Fibroblast of skin of left quadriceps (primary cell): ENCODE data around the gene TBC1D12.
"Not testable (repeated sequence)": the region's sequence is repeated elsewhere in the genome, so short reads cannot be mapped to it uniquely, and the experiment has no call there.

ENCODE experiments used
- DNase-seq, 2 experiments: peaks; one replicate each; pipeline ENCODE4 v3.0.0-alpha.2; 2013; ENCODE audit warnings: low read depth in 2 of 2

Gene TBC1D12

DNA sequence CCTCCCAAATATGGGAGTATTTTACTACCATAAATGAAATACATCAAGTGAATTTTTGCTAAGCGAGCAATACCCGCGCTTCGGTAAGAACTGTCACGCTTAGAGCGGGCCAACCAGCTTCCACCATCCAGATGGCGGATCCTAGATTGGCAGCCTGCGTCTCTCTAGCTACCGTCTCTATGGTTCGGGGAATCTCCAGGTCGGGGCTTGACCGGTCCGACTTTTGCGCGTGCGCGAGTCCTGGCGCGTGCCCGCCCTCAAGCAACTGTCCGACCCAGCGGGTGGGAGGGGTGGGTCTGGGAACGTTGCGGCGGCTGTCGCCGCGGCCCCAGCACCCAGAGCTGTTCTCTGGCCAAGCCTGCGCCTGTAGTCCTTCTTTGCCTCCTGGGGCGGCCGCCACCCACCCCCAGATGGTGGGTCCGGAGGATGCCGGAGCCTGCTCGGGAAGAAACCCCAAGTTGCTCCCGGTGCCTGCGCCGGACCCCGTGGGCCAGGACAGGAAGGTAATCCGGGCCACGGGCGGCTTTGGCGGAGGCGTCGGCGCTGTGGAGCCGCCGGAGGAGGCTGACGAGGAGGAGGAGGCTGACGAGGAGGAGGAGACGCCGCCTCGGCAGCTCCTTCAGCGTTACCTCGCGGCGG, at the start of gene TBC1D12:
Gene TBC1D12 (plus strand): TSS at position 338 of the 639 bp plus-strand sequence. CDS start 73 bp downstream, at position 411.
- DNase-seq = peak; percentile 86

DNA sequence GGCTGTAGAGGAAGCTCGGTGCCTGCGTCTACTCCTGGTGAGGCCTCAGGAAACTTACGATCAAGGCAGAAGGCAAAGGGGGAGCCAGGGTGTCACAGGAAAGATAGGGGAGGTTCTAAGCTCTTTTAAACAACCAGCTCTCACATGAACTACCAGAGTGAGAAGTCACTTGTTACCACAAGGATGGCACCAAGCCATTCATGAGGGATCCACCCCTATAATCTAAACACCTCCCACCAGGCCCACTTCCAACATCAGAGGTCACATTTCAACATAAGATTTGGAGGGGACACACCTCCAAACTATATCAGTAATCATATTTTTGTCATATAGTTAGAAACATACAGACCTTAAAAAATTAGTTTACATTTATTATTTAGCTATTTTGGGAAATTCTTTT, 49.0 kb upstream of the TBC1D12 start:
- DNase-seq = no peak

DNA sequence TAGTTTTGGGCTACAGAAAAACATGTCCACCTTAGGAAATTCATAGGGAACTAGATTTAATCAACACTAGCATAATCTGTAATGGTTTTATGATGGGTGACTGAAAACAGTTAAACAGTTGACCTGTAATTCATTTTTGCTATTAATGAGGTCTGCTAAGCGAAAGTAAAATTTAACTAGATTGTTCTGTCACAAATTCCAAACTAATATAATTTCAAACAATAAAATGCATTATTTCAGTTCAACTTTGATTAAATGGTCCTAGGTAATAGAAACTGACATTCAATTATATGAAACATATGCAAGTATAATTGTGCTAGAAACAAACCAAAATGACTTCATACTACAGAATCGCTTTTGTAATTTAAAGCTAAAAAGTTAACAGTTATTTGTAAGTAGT, 46.5 kb upstream of the TBC1D12 start:
- DNase-seq = no peak

DNA sequence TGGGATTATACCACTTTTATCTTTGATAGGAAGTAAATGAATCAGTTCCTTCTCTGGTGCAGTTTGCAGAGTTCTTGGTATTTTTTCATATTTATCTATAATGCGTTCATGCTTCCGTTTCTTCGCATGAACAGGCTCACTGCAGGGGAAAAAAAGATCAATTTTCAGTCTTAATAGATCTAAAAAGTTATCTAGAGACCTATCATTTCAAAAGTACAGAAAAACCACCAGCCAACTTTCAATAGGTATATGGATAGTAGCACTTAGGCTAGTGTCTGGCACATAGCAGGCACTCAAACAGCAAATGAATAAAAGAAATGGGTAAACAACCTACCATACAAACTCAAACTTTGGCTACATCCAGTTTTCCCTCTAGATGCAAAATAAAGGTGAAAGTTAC, 45.1 kb upstream of the TBC1D12 start:
- no peak for DNase-seq

DNA sequence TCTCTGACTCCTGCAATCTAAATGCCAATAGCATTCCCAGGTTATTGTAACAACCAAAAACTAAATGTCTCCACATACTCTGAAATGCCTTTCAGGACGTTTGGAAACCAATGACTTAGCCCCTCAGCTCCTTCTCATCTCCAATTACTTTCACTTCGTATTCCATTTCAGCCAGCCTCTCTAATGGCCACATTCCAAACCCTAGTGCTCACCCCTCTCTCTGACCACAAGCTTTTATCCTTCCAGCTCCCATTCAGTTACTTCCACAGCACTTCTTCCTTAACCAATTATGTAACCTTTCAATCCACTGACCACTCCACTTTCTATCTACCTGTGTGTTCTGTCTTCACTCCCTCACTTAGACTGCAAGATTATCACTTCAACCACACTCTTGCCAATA, 43.9 kb upstream of the TBC1D12 start:
- DNase-seq = peak; percentile 82 to 84

DNA sequence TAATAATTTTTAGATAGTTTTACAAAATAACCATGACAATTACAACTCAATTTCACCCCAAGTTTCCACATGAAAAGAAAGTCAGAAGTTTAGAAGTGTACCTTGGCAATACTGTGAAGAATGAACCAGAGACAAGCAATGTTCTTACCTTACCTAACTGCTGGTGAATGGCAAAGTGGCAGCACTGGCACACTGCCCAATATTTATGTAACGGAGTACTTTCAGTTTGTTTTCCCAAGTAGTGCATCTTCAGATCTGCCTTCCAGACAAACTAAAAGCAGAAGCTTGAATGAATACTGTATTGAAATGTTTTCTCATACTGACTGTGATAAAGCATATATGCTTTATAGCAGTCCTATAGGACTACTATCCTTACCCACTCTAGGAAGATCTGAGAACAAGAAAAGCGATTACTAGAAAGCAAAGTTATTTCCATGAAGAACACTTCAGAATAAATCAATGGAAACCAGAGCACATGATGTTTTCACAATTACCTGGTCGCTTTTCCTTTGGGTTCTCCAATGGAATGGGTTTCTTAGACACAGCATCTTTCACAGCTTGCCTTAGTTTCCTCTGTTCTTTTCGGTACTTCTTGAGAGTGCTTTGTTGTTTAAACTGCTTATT, 41.1 kb upstream of the TBC1D12 start:
- DNase-seq = no peak

DNA sequence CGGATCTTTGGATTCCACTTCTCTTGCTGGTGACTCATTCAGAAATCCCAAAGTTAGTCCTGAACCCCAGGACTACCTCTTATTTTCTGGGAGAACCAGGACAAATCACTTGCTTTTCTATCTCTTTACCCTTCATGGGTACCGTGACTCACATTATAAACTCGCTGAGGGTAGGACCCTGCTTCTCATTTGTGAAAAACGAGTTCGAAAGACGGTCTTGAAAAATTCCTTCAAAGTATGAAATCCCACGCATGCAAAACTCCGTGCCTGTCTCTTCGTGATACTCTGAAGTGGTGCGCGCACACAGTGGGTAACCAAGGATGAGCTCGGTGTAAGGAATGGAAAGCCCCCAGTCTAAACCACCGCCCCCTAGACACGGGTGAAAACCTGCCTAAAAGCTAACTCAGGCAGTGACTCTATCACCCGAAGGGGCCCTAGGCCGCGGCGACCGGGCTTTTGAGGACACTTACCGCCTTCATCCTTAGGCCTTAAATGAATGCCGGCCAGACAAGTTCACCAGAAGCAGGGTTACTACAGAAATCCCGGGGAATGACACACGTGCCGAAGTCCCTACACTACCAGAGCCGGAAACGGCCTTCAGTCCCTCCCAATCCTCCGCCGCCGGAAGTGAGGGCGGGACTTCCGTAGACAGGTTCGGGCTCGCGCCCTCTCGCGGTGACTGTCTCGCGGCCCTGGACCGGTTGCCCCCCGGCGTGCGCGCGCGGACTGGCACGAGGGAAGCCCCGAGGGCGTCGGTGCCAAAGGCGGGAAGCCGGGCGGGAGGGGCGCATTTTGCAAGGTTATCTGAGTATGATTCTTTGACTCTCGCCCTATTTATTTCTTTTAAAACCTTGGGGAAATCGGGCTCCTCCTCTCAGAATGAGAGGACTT, 39.7 kb upstream of the TBC1D12 start, which contains the start of gene NOC3L:
Gene NOC3L (minus strand): TSS at position 580 of the 891 bp plus-strand sequence. CDS start 101 bp downstream, at position 479.
- peak; percentile 84 for DNase-seq

DNA sequence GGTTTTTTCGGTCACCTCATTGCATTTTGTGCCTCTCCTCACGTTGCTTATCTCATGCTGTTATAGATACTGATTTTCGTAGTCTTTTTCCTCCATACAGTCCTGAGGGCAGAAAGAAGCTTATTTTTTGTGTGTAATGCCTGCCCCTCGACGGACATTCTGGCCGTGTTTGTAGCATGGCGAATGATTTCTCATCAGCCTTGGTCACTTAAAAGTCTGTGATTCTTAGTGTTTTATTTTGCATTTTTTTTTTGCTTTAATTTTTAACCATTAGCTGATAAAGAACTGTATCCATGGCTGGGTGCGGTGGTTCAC, 39.1 kb upstream of the TBC1D12 start:
- no peak for DNase-seq

DNA sequence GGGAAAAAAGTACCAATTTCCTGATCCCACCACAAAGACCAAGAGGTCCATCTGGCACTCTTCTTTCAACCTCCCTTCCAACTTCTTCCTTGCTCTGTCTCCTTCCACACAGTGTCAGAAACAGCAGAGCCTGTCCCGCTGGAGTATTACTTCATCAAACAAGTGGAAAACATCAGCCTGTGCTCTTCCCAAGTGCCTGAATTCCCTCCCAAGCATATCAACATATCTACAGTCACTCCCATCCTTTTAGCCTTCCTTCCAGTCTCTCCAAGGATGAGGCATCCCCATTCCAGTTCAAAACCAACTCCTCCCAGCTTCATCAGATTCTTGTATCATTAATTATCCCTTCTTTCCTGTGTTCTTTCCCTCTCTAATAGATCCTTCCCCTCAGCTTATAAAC, 37.9 kb upstream of the TBC1D12 start:
- no peak for DNase-seq

DNA sequence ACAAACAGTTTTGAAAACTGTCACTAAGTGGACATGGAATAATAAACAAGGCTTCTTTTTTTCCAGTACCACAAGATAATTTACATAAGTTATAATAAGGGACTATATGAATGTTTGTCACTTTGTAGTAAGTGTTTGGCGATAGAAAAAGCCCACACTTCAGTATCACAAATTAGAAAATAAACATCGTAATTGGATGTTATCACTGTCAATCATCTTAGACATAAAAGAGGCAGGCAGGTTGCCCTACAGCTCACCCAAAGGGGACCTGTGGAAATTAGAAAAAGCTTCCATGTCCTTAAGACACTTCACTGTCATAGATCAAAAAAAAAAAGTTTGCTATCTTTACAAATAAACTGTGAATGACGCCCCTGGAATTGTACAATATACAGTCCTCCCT, 36.0 kb upstream of the TBC1D12 start:
- no peak for DNase-seq

DNA sequence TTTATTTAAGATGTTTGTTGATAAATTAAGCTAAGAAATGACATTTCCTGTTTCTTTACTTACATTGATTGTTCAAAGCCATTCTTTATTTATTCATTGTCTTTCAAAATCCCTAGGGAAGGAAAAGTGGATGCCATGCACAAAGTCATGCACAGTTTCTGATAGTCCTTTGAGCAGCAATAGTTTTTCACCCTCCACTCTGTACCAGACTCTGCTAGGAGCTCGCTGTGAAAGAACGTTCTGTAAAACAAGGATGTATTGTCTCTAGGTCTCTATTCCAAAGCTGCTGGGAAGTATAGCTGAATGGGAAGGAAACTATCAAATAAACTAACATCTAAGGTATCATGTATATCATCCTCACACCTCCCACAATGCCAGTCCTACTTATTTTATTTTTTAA, 31.8 kb upstream of the TBC1D12 start:
- DNase-seq = no peak

DNA sequence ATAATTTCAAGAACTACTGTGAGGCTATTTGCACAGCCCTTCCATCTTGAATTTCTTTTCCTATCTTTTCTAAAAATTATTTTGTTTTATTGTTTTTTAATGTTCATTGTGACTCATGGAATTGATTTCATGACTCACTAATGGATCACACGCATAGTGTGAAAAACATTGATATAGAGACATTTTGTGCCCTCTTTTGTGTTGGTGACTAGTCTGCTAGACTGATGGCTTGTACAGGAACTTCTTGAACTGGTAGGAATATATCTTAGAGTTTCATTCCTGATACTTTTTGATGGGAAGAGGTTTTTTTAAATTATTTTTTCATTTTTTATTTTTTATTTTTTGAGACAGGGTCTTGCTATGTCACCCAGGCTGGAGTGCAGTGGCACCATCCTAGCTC, 27.0 kb upstream of the TBC1D12 start:
- no peak for DNase-seq

DNA sequence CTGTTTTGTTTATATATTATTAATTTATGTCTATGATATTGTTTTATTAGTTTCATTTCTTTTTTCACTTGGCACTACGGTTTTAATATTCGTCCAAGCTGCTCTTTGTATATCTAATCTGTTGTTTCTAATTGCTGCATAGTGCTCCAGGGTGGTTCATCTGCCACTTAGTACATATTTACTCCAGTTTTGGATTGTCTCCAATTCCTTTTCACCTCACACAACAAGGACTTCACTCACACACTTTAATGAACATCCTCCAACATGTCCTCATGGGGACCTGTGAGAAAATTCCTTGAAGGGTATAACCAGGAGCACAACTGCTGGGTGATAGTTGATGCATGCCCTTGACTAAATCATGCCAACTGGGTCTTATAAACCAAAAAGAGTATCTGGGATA, 25.5 kb upstream of the TBC1D12 start:
- no peak for DNase-seq

DNA sequence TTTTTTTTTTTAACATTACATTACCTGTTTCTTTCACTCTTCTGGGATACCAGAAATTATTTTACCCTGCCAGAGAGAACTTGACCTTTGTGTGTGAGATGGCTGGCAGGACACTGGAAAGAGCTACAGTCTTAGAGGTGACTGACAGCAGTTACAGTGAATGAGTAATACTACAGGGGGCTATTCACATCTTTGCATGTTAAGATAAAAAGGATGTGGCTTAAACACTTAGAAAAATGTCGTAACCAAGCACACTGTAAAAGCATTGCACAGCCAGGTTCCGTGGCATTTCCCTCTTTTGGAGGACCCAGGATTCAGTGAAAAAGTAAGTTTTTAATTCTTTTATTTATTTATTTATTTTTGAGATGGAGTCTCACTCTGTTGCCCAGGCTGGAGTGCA, 18.8 kb upstream of the TBC1D12 start:
- no peak for DNase-seq

DNA sequence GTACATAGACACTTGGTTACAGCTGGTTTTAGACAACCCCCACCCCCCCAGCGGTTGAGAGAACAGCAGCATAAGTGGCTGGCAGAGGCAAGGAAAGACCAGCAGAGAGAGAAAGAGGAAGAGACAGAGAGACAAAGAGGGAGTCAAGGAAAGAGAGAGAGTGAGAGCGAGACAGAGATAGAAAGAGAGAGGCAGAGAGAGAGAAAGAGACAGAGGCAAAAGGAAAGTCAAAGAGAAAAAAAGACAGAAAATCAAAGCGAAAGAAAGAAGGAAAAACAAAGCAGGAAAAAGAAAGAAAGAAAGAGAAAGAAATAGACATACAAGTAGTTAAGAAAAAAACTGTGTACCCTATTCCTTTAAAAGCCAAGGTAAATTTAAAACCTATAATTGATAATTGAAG, 16.6 kb upstream of the TBC1D12 start:
- DNase-seq = not testable (repeated sequence)

DNA sequence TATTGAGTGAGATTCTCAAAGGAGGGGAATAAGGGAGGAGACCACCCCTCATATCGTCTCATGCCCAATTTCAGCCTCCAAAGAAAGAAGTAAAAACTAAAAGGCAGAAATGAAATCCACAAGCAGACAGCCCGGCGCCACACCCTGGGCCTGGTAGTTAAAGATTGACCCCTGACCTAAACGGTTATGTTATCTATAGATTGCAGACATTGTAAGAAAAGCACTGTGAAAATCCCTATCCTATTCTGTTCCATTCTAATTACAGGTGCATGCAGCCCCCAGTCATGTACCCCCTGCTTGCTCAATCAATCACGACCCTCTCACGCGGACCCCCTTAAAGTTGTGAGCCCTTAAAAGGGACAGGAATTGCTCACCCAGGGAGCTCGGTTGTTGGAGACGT, 10.2 kb upstream of the TBC1D12 start:
- not testable (repeated sequence) for DNase-seq

DNA sequence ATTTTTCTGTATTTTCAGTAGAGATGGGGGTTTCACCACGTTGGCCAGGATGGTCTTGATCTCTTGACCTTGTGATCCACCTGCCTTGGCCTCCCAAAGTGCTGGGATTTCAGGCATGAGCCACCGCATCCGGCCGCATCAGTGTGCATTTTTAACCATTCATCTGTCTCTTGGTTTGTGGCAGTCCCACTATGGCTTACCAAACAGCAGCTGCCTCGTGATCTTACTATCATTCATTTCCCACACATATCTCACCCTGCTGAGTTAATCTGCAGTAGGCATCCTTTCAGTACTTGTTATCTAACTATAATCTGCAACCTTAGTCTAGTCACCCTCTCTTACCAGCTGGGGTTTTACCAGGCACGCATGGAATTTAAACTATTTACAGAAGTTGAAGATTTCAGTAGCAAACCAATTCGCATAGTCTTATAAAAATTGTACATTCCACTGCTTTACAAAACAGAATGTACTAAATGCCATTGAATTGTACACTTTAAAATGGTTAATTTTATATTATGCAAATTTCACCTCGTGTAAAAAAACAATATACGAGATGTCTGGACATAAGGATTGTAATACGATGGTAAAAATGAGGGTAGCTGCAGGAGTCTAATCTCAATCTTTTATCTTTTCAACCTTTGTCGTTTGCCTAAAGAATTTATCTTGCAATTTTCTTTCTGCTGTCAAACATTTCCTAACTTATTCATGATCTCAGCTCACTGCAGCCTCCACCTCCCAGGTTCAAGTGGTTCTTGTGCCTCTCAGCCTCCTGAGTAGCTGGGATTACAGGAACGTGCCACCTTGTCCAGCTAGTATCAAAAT, 4.6 kb upstream of the TBC1D12 start:
- no peak for DNase-seq

DNA sequence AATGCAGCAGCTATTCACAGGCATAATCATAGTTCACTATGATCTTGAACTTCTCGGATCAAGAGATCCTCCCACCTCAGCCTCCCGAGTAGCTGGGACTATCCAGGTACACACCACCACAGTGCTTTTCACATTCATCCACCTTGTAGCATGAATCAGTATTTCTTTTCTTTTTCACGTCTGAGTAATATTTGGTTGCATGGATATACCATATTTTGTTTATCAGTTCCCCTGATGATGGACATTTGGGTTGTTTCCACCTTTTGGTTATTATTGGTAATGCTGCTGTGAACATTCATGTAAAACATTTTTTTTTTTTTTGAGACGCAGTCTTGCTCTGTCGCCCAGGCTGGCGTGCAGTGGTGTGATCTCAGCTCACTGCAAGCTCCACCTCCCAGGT, 3.6 kb upstream of the TBC1D12 start:
- no peak for DNase-seq

DNA sequence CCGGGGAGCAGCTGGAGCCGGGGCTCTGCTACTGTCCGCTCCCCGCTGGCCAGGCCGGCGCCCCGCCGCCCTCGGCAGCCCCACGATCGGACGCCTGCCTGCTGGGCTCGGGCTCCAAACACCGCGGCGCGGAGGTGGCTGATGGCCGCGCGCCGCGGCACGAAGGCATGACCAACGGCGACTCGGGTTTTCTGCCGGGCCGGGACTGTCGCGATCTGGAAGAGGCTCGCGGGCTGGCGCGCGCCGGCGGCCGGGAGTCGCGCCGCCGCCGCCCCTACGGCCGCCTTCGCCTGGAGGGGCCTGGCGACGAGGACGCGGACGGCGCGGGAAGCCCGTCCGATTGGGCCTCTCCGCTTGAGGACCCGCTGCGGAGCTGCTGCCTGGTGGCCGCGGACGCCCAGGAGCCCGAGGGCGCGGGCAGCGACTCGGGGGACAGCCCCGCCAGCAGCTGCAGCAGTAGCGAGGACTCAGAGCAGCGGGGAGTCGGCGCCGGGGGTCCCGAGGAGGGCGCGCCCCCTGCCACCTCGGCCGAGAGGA, 570 bp downstream of the TBC1D12 start:
- DNase-seq = no peak

DNA sequence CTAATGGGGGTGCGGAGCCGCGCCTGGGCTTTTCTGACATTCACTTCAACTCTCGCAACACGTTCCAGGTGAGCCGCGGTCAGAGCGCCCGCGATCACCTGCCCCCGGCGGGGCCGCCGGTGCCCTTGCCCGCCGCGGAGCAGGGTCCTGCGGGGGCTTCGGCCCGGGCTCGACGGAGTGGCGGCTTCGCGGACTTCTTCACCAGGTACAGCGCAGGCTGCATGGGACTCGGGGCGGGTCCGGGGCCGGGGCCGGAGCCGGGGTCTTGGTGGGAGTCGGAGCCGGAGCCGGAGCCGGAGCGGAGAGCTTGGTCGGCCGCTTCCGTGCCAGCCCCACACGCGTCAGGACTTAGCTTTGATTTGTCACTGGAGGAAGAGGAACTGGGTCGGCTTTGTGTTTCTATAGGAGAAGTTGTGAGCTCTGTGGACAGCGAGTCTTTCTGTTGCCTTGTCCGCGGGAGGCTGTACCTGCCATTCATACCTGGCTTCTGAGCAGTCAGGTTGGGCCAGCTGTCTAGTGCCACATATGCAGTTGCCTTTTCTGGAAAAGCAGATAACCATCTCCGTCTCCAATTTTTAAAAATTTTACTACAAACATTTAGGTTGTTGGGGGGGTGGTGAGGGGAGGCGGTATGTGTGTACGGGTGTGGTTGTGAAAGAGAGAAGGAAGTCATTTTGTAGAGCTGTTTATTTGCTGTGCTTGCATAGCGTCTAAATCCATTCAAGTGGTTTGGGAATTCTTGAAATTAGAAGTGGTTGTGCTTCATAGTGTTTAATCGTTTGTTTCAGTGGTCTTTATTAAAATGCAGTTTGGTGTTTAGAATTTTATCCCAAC, 1.3 kb downstream of the TBC1D12 start:
- no peak for DNase-seq

DNA sequence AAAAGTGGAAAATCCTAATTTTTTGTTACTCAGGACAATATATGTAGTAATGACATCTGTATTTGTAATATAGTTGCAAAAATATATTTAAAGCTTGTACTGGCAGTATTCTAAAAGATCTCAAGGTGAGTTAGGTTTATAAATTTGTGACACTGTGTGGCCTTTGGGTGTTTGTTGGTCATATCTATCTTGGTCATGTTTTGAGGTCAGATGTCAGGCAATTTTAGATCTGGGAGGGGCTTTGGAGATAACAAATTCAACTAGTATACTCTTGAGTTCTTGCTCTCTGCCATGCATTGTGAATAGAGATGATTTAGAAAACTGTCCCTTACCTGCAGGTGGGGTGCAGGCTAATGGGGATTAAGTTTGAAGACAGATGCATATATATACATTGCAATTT, 3.1 kb downstream of the TBC1D12 start:
- DNase-seq = no peak
